ENCODE data around the gene KIF18B.

DNA sequence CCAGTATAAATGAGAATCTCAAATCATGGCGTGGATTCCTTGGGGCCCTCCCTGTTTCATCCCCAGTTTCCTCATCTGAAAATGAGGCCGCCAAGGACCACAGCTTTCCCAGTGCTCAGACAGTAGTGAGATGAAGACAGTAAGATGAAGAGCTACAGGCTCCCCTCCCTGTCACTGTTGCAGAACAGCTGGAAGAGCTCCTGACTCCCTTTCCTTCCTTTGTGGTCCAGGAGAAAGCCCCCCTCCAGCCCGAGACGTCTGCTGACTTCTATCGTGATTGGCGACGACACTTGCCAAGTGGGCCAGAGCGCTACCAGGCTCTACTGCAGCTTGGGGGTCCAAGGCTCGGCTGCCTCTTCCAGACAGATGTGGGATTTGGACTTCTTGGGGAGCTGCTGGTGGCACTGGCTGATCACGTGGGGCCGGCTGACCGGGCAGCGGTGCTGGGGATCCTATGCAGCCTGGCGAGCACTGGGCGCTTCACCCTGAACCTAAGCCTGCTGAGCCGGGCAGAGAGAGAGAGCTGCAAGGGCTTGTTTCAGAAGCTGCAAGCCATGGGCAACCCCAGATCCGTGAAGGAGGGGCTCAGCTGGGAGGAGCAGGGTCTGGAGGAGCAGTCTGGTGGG lies 45.3 kb downstream of the KIF18B start:
- TF ChIP-seq, protein P1, sequence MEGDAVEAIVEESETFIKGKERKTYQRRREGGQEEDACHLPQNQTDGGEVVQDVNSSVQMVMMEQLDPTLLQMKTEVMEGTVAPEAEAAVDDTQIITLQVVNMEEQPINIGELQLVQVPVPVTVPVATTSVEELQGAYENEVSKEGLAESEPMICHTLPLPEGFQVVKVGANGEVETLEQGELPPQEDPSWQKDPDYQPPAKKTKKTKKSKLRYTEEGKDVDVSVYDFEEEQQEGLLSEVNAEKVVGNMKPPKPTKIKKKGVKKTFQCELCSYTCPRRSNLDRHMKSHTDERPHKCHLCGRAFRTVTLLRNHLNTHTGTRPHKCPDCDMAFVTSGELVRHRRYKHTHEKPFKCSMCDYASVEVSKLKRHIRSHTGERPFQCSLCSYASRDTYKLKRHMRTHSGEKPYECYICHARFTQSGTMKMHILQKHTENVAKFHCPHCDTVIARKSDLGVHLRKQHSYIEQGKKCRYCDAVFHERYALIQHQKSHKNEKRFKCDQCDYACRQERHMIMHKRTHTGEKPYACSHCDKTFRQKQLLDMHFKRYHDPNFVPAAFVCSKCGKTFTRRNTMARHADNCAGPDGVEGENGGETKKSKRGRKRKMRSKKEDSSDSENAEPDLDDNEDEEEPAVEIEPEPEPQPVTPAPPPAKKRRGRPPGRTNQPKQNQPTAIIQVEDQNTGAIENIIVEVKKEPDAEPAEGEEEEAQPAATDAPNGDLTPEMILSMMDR (conservative IDR thresholded peaks at IDR 0.05; ENCODE audit: low read length), result no peak
- no peak for TF ChIP-seq EZH2phosphoT487 (IDR thresholded peaks at IDR 0.05; ENCODE audit: borderline replicate concordance, low read depth, low read length)

Data from OCI-LY7 (cell line).